GM18499 (cell line): ENCODE results near the gene F5.
"Not testable (repeated sequence)": the region's sequence is repeated elsewhere in the genome, so short reads cannot be mapped to it uniquely, and the experiment has no call there.

Experiments
- ATAC-seq: cut with Tn5 transposase; IDR thresholded peaks from one replicate; pipeline ENCODE4 v1.9.1; 2021; ENCODE audit warnings: moderate number of reproducible peaks; ENCODE audit not compliant: insufficient read depth, unreplicated experiment

F5 gene

DNA sequence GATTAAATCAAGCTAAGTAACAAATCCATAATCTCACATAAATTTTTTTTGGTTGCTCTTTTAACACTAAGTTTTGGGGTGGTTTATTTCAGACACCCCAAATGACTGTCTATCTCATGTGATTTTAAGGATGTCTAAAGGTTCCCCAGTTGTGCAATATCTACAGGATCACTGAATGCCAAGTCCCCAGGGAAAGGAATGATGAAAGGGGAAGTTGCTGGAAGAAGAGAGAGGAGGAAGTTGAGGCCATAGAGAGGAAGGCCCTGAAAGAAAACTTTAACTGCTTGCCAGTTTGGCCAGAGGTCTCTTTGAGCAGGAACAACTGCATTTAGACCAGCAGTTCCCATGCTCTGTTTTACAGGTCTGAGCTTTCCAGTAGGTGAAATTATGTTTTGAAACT lies 73.1 kb downstream of the F5 start:
- no peak for ATAC-seq

DNA sequence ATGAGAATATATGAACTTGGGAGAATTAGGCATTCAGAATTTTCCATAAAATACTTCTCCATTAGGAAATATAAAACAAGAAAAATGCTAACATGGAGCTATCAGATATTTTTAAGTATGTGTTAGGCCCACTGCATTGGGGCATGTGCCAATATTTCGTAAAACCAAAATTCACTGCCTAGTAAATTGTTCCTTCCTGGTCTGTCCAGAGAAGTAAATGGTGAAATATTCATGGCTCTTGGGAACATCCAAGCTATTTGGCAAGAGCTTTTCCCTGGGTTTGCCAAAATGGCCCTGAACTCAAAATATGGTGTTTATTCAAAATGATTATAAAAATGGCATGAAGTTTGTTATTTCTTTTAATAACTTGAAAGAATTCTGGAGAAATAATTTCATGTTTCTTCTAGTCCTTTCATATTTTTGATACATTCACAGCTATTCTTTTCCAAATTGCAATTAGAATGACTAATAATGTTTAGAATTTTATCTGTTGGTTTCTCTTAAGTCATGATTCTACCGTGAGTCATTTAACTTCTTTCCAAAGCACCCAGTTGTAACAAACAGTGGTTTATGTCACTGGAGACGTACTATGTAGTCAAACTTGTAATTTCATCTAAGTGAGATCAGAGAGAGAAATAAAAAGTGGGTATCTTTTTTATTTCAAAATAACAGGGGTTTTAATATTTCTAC lies 74.8 kb downstream of the F5 start:
- ATAC-seq = no peak

DNA sequence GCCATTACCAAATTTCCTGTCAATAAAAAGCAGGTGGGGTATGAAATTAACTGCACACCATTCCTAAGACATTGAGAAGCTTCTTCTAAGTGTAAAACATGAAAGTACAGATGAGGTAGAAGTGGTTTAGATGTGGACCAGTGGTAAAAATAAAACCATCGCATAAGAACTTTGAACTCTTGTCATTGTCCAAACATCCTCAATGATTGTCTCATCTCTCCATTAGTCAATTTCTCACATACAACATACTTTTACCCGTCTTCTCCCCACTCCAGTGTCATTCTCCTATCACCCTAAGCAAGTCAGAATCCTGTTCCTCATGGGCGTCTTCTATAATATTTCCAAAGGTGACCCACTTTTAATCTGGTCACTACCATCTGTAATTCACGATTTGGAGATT lies 76.2 kb downstream of the F5 start:
- ATAC-seq = no peak

DNA sequence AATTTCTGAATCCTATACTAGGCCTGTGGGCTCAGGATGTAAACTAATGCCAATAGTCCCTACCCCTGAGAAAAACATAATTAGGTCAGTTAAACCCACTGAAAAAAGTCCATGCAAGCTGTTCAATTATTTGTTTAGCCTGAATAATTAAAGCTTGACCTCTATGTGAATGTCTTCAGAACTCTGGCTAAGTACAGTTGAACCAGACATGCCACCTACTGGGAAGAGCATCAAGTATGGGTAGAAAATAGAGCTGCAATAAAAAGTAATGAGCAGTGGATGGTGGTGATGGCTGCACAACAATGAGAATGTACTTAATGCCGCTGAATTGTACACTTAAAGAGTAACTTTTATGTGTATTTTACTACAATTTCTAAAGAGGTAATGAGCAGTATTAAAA lies 76.9 kb downstream of the F5 start:
- no peak for ATAC-seq

DNA sequence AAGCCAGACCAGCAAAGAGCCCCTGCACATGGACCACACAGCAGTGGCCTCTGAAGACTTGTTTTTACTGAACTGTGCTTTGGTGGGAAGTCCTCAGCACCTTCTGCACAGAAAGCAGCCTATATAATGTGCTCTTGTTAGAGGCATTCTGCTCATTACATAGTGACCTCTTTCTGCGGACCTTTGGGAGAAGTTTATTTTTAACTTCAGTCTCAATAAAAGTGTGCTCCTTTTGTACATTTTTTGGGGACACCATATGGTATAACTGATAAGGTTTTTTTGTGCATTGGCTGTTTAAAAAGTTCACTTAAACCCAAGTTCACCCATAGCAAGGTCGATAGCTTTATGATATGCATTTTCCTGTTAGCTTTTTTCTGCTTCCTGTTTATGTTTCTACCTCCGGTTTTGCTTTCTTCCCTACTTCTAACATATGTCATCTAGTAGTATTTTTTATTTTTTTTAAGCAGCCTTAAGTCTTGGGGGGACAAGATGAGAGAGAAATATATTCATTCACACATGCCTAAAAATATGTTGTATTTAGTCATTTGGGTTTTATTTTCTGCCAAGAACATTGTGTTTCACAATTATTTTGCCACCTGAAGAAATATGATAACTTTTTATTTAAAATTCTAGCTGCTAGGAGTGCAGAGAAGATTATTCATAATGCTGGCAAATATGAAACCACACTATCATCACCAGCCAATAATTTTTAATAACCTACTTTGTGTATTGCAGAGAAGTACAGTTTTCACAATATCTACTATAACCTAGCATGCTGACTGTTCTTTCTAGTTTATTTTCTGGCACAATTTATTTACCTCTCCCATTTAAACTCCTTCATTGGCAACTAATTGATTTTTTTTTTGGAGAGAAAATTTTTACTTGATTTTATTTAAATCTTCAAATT lies 77.6 kb downstream of the F5 start:
- ATAC-seq = no peak

DNA sequence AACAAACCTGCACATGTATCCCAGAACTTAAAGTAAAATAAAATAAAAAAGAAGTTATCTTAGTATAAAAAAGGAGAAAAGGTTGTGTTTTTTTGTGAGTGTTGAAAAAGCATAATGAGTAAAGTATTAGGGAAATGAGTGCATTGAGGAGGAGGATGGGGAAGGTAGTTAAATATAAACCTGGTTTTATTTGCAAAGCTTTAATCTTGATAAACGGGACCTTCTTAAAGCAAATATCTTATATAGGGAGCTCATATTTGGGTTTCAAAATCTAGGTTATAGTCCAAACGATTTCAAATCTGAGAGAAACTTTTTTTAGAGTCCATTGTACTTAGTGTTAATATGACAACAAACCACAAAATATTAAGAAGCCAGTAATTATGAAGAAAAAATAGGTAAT lies 78.9 kb downstream of the F5 start:
- ATAC-seq = no peak

DNA sequence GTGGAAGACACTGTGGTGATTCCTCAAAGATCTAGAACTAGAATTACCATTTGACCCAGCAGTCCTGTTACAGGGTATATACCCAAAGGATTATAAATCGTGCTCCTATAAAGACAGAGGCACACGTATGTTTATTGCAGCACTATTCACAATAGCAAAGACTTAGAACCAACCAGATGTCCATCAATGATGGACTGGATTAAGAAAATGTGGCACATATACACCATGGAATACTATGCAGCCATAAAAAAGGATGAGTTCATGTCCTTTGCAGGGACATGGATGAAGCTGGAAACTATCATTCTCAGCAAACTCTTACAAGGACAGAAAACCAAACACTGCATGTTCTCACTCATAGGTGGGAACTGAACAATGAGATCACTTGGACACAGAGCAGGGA lies 82.7 kb downstream of the F5 start:
- not testable (repeated sequence) for ATAC-seq

DNA sequence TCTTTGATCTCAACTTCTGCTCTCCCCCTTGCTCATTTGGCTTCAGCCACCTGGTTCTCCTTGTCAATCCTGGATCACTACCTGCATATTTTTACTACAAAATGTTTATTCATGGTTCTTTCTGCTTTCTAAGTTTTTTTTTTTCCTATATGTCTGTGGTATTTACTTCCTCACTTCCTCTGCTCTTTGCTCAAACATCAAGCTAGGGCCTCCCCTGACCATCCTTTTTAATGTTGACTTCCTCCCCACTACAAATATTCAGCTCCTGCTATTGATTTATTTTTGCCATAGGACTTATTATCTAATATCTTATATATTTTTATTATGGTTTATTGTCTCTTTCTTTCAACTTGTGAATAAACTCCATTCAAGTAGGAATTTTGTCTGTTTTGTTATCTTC lies 86.5 kb downstream of the F5 start:
- ATAC-seq = no peak

DNA sequence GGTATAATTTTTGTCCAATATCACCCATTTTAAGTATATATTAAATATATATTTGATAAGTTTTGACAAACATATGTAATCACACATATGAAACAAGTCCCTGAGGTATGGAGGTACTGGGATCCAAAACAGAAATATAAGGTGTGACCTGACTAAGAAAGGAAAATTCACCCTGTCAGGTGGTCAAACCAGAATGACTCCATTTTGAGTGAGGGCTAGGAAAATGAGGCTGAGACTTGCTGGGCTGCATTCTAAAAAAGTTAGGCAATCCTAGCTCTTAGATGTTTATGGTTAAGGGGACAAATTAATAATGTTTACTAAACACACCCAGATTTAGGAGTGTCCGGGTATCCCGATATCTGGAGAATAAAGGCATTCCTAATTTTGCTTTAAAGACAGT lies 89.0 kb downstream of the F5 start:
- ATAC-seq = no peak

DNA sequence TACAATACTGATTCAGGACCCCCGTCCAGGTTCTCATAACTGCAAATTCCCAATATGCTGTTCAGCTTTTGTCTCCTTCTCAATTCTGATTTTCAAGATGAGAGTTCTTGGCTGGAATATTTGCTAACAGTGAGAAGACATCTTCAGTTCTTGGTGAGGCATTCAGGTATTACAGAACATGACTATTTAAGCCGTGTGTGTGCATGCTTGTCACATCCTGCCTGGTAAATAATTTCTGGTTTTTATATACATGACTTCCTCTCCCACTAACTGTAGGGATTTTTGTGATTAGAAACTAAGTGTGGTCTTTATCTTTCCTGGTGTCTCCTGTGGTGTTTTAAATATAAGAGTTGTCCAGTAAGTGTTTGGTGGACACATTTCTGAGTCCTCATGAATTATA lies 90.4 kb downstream of the F5 start:
- no peak for ATAC-seq

DNA sequence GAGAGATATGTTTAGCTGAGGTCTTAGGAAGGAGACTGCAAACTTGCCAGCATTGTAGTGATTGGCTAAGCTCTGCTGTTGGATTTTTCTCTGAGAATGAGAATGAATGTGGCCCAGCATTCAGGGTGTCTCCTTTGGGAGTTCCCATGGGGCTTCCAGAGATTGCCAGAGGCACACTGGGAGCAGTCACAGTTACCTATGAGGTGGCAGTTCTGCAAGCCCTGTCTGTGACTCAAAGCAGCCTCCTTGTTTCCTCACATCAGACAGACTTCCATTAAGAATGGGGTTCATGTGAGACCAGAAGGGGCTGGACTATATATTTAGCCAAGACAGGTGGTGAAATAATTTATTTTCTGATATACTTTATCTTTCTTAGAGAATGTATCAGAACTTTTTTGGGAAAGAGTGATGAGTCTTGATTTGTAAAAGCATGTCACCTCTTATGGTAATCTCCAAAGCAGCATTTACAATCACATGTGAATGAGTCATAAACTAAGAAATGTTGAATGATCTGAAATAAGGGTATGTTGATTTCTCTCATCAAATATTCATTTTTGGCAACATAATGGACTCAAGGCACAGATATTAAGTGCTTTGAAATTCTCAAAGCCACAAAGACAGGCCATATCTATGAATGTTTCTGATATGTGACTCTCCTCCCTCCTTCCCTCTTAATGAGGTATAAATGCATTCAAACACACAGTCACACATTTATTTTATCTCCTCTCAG lies 91.1 kb downstream of the F5 start:
- no peak for ATAC-seq

DNA sequence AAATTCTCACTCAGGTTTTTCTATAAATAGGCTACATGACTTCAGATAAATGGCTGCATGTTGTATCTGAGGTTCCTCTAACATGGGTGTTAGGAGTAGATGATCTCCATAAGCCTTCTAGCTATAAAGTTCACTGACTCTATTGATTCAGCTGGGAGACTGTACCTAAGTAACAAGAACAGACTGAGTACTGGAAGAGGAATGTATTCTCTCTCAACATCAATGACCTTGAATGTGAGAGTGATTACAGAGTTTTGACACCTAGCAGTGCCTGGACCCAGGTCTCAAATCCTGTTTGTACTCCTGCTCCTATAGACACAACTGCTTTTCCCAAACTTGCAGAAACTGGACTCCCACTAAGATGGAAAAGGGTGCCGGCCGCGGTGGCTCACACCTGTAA lies 91.9 kb downstream of the F5 start:
- ATAC-seq = no peak

DNA sequence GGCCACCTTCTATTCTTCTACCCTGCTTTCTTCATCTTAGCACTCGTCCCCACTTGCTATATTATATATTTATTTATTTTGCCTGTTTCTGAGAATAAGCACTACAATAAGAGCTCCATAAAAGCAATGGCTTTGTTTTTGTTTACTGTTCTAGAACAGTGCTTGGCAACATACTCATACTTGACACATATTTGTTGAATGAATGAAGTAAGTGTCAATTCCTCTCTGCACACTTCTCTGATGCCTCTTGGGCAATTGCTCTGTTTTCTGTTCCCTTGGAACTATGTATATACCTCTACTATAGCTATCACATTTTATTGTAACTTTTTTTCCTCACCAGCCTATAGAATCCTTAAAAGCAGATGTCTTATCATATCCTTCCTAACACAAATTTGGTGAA lies 93.0 kb downstream of the F5 start:
- no peak for ATAC-seq

DNA sequence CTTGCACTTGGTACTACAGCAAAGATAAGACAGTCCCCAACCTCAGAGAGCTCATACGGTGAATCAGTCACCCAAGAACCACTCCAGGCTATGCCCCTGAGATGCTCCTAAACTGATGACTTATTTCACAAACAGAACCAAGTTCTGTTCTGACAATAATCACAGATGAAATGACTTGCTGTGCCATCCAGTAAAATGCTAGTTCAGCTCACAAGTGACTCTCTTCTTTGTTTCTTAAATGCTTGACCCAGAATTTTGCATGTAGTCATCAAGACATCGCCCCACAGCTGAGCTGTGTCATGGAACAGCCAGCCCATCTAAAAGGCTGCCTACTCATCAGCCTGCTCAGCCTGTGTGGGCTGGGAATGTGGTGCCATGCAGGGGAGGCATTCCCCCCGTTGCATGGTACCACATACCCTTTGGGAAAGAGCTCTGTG lies 94.4 kb downstream of the F5 start:
- ATAC-seq = peak; percentile 50

DNA sequence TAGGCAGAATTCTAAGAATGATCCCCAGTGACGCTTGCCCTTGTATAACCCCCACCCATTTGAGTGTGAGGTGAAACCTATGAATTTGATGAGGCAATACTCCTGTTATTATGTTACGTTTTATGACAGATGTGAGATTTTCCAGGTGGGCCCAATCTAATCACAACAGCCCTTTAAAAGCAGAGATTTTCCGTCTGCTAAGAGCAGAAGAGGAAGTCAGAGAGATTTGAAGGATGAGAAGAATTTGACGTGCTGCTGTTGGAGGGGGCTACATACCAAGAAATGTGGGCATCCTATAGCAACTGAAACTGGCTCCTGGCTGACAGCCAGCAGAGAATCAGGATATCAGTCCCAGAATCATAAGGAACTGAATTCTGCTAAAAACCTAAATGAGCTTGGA lies 98.1 kb downstream of the F5 start:
- no peak for ATAC-seq

DNA sequence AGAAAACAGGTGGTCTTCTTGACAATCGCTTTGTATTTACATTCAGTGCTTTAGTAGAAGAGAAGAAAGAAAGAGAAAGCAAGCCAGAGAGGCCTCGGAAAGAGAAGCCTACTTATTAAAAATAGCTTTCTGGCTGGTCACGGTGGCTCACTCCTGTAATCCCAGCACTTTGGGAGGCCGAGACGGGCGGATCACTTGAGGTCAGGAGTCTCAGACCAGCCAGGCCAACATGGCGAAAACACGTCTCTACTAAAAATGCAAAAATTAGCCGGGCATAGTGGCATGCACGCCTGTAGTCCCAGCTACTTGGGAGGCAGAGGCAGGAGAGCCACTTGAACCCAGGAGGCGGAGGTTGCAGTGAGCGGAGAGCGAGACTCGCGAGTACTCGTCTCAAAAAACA lies 98.7 kb downstream of the F5 start:
- no peak for ATAC-seq

DNA sequence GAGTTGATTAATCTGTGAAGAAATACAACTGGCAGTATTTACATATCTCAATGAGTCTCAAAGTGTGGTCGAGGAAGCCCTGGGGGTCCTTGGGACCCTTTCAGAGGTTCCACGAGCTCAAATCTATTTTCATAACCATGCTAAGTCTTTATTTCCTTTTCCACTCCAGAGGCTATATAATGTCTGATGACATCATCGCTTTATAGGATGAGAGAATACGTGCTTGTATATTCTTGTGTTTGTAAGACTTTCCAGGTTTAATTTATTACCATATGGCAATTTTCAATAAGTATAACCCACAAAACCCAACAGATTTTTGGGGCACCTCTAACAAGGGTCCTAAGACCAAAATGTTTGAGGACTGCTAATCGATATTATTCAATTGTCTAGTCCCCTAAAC lies 99.1 kb downstream of the F5 start:
- ATAC-seq = no peak

DNA sequence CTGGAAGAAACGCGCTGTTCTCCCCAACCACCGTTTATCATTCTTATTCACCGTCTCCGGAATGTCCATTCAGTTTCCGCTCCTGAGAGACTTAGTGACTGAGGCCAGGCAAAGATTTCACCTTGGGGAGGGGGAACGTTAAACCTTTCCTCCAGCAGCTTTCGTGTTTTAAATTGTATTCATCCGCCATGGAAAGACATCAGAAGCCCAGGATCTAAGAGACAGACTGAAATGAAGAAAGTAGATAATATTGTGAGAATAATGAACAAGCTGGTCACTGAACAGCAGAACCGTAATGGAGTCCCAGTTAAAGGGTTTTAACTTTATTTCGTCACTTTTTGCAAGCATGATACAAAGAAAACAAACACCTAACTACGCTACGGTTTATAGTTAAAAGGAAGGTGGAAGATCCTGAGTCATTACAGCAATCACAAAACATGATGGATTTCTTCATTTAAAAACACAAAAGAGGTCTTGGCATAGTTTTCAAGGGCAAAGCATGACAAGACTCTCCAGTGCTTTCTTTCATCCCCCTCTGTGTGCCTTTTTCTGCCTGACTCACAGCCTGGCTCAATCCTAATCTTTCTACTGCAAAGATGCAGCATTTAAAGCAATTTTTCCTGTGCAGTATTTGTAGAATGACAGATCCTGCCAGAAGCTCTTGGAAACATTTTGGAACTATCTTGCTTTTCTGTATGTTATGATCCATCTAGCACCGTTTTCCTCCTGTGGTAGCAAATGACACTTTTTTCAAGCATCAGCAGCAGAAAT lies 99.8 kb downstream of the F5 start:
- ATAC-seq = no peak

DNA sequence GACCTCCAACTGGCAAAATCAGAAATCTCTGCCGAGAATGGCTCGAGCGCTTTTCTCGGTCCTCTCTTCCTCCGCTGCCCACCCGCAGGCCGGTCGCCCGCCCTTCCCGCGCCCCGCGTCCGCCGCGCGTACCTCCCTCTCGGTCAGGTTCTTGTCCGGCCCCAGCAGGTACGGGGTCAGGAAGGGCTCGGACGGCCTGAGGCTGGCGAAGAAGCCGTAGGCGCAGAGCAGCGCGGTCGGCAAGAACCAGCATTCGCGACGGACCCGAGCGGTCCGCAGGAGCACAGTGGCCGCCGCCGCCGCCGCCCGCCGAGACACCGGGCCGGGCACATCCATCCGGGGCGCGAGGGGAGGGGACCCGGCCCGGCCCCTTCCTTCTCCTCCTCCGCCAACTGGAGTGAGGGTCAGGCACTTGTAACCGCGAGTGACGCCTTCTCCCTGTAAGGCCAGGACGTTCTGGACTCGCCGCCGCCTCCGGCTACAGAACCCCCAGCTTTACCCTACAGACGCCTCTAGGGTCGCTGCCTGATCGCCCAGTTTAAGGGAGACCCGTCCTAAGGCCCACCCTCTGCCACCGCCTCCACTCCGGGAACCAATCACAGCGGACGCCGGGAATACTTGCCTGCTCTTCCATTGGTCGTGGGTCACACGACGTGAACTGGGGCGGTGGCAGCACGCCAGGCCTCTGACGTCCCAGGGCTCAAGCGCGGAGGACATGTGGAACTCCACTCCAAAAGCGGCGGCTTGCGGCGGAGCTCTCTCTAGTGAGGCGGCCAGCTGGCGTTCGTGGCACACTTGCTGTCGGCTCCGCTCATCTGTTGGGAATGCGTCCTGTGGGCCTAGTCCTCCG lies 100.6 kb downstream of the F5 start, which contains the start of gene SLC19A2:
TSS of gene SLC19A2 (minus strand) at position 514 of the 850 bp plus-strand sequence. CDS start at position 336, 178 bp downstream.
- peak; percentile 94 for ATAC-seq
